NCI-H1105 treated with DMSO at 0.1 percent for 48 hours (cell line): ENCODE results near the gene CALCR.
"Not testable (repeated sequence)": the region's sequence is repeated elsewhere in the genome, so short reads cannot be mapped to it uniquely, and the experiment has no call there.

Experiments used
- DNase-seq: peaks from one replicate; lab custom pipeline; 2025; lab: John Stamatoyannopoulos, UW

Gene CALCR

DNA sequence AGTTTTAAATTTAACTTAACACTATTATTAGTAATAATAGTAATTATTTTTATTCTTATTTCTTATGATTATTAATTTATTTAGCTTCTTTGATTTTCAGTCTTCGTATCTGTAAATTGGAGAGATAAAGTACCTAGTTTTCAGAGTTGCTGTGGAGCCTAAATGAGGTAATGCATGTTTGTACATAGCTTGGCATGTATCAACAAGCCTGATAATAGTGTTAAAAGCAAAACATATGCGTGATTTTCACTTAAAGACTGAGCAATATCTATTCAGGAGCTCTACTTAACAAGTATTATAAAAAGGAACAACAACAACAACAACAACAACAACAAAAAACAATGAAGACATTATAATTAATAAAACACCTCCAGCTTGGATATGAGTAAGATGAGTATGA is 12.4 kb downstream of the CALCR start:
- no peak for DNase-seq

GRCh38 chr7:93559639-93560491 is 14.7 kb downstream of the CALCR start:
- DNase-seq: no peak

DNA sequence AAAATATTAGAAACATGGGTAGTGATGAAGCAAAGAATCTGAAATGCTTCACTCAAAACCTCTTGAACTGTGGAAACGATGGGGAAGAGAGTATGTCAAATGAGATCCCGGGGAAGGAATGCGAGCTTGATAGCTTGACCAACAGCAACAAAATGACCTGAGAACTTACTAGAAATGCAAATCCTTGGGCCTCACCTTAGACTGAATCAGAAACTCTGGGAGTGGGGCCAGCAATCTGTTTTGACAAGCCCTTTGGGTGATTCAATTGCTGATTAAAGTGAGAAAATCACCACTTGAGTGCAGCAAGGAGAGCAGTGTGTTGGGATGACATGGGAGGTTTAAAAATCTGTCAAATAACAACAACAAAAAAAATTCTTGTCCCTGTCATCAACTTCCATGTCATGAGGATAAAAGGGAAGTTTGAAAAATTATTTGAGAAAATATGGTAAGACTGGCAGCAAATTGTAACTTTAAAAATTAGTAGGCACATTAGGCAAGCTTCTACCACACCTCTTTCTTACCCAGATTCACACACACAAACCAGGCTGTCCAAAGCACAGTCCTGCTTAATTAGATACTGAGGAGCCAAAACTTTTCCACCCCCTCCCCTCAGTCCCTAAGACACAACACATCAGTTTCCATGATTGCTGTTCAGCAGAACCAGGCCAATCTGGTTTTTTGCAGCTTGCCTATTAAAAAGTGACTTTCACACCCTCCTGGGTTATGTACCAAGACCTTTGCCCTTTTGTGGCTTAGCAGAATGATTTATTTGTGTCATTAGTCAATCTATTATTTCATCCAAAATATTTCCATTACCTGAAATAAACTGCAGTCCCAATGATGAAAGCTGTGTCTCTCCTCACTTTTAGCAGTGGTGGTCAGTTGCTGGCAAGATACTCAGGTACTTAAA is 15.6 kb downstream of the CALCR start:
- DNase-seq: peak; percentile 4

DNA sequence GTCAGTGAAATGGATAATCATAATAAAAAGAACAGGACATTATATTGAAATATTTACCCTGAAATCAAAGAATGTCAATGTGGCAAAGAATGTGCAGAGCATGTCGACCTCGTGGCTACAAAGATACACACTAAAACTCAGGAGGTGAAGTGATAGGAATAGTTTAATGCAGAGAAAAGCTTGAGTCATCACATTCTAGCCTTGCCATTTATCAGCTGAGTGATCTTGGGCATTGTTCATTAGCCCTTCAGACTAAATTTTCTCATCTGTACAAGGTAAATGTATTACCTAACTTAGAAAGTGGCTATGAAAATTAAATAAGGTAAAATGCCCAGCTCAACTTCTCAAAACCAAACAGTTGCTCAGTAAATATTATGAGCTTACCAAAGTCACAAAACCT is 22.6 kb downstream of the CALCR start:
- no peak for DNase-seq

DNA sequence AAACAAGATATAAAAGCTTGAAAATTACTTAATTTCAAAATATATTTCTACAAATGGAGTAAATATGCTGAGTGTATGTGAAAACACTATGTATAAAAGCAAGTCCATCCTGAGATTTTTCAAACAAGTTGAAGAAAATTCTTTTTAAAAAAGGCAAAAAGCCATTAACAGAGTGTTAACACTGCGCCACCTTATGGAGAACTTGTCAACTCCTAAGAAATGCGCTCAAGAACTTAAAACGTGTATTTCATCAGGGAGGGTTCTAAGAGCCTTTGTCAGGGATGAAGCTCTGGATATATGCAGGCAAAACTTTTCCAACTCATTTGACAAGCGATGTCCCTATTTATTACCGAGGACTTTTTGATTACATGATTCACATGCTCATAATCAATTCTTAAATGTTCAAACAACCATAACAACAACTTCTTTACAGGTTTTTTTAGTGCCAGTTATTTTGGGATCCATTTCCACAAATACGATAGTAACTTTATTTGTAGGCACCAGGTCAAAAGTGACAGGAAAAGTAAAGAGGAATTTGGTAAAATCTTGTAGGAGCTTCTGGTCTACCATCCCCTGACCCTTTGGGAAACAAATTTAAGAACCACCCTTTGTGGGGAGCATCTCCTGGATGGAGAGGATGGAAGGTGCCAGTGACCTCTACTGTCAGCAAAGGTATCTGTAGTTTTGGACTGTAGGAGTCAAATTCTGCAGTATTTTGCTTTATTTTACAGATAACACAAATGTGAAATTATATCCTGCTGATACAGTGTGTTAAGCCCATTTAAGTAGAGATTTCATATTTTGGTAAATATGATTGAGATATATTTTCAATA is 23.2 kb downstream of the CALCR start:
- peak; percentile 4 for DNase-seq

- DNase-seq: no peak
These were observed 26.8 kb downstream of the CALCR start for GRCh38 chr7:93547716-93548115.

DNA sequence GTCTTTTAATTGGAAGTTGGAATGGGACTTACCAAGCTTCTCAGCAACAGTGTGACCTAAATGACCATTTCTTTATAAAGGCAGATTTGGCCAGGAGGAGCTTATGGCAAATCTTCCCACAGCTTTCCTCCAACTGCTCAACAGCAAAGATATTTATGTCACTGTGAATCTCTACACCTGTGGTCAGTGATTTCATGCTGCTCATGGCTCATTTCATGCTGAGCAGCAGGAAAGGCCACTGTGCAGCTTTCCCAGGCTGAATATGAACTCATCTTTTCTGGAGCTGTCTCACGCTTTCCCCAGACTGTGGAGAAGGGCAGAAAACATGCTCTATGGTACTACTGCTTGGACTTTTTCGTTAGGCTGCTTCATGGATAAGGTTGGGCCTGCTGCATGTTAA is 29.8 kb downstream of the CALCR start:
- no peak for DNase-seq

GRCh38 chr7:93538061-93538460 is 36.5 kb downstream of the CALCR start:
- no peak for DNase-seq

DNA sequence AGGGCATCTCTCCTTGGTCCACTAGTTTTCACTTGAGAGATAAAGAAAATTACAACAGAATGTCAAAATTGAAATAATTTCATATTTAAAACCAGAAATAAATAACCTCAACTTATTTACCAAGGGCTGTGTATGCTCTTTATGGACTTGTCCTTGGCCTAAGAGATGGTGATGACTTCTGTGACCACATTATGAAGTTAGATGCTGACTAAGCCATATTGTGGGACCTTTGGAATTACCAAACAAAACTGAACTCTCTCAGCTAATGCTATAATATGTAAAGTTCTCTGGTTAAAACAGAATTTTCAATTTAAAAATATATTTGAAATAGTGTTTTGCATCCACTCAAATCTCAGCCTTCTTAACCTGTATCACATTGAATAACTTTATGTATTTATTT is 38.9 kb downstream of the CALCR start:
- DNase-seq: no peak

- DNase-seq: no peak
These were observed 43.8 kb downstream of the CALCR start for GRCh38 chr7:93530701-93531100.

DNA sequence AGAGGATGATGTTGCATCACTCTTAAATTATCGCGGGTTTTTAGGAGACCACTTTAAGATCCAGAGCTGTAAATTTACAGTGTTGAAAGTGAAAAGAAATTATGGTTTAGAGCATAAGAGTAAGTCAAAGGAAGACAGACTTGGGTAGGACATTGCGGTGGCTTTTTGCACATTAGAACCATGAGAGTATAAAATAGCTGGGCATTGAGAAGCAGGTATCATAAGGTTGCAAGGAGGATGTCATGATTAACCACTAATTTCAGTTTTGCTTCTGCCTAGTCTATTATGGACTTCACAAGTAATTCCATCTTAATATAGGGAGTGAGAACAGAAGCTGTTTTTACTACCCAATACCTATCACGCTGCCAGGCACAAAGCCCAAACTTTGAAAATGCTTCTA is 57.7 kb downstream of the CALCR start:
- no peak for DNase-seq

DNA sequence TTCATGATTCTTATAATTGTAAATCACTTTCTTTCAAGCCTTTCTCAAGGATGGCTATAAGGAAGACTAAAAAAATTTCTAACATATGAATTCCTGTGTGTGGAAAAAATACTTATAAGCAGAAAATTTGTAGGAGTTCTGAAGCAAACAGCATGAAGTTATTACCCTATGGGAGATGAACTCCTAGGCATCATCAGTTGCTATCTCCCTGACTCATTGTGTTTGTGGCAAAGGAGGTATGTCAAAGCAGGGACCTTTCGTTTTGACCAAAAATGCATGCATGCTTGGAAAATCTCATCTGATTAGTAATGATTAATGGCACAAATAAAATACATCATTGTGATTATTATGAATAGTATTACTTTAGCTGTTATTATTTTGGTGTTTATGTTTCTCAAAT is 59.4 kb downstream of the CALCR start:
- DNase-seq: no peak

GRCh38 chr7:93509303-93509702 is 65.2 kb downstream of the CALCR start:
- DNase-seq: no peak

DNA sequence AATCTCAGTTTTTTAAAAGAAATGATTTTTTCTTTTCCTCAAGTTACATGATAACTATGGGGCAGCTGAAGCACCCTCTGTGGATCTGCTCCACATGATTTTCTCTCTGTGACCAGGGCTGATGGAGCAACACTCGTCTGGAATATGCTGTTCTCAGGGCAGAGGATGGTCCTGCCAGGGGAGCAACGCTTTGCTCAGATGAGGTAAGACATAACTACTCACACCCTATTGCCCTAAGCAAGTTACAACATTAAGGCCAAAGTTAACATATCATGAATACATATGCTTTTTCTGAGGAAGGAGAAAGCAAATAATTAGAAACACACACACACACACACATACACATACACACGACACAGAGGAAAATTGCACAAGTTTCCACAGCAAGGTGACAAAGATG is 71.4 kb downstream of the CALCR start:
- no peak for DNase-seq

GRCh38 chr7:93491860-93492259 is 82.7 kb downstream of the CALCR start:
- not testable (repeated sequence) for DNase-seq

GRCh38 chr7:93476491-93477344 is 97.8 kb downstream of the CALCR start:
- DNase-seq: no peak

- DNase-seq: no peak
These were observed 98.7 kb downstream of the CALCR start for GRCh38 chr7:93475811-93476210.

DNA sequence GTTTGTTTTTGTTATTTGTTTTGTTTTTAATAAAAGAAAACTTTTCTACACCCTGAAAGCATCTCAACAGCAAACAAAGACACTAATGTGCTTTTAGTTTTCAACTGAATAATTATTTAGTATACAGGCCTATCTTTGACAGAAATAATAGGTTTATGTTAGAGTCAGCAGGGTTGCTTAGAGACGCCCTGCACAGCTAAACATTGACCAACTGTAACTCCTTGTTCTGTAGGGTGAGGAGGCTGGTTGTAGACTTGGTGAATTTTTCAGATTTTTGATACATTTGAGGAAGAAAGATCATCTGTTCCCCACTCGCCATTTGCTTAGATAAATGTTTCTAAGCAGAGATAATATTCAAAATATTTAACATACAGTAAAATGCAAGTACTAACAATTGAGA is 103.1 kb downstream of the CALCR start:
- no peak for DNase-seq

- no peak for DNase-seq
These were observed 110.8 kb downstream of the CALCR start for GRCh38 chr7:93463764-93464163.

GRCh38 chr7:93461350-93461749 is 113.2 kb downstream of the CALCR start:
- DNase-seq: peak; percentile 55

DNA sequence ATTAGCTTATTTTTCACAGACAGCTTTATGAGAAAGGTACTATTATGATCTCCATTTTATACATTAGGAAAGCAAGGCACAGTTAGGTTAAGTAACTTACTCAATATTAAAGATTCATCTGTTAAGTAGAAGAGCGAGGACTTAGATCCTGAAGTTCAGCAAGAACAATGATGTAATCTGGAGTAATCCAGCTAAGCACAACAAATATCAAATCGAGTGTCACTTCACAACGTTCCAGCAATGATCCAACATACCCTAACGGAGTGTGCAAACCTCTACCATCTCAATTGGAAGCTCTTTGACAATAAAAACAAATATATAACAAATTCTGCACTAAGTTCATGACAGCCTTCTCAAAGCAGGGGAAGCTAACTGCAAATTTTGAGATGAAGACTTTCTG is 121.3 kb downstream of the CALCR start:
- no peak for DNase-seq
